ENCODE measurements around the gene LDLRAD4.

Gene LDLRAD4

GRCh38 chr18:13243363-13243762 lies 24.8 kb downstream of the LDLRAD4 start:
- no peaks in the 10 kb centered on the region for H3F3A ChIP-seq (ENCODE audit: insufficient read depth)
- no peak overlapping the region for H3K4me2 ChIP-seq (ENCODE audit: low read depth, low read length, poor library complexity, severe bottlenecking)
- H3K9me2 ChIP-seq (replicated peaks; ENCODE audit: insufficient read depth, low read length) = no peaks in the 10 kb centered on the region
- no peaks in the 10 kb centered on the region for H4K20me1 ChIP-seq (ENCODE audit: low read depth, low read length)
- no peaks in the 10 kb centered on the region for H3K27me3 ChIP-seq (ENCODE audit: low read length)
- H3K4me3 ChIP-seq (ENCODE audit: insufficient read depth, low read length, poor library complexity, severe bottlenecking) = no peak overlapping the region
- TF ChIP-seq EZH2phosphoT487 (conservative IDR thresholded peaks at IDR 0.05; ENCODE audit: low read length) = no peak
- TF ChIP-seq, protein P1, sequence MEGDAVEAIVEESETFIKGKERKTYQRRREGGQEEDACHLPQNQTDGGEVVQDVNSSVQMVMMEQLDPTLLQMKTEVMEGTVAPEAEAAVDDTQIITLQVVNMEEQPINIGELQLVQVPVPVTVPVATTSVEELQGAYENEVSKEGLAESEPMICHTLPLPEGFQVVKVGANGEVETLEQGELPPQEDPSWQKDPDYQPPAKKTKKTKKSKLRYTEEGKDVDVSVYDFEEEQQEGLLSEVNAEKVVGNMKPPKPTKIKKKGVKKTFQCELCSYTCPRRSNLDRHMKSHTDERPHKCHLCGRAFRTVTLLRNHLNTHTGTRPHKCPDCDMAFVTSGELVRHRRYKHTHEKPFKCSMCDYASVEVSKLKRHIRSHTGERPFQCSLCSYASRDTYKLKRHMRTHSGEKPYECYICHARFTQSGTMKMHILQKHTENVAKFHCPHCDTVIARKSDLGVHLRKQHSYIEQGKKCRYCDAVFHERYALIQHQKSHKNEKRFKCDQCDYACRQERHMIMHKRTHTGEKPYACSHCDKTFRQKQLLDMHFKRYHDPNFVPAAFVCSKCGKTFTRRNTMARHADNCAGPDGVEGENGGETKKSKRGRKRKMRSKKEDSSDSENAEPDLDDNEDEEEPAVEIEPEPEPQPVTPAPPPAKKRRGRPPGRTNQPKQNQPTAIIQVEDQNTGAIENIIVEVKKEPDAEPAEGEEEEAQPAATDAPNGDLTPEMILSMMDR (IDR thresholded peaks at IDR 0.05; ENCODE audit: insufficient read depth, low read length, poor library complexity, severe bottlenecking) = no peak
- no peaks in the 10 kb centered on the region for H3K9me3 ChIP-seq (ENCODE audit: insufficient read depth, low read length)
- no peaks in the 10 kb centered on the region for H3K79me2 ChIP-seq (ENCODE audit: insufficient read depth, low read length)
- no peak overlapping the region for H3K27ac ChIP-seq (ENCODE audit: low read depth, low read length)
- no peak overlapping the region for H2AFZ ChIP-seq (ENCODE audit: low read depth, low read length, severe bottlenecking)
- H3K9ac ChIP-seq (ENCODE audit: low read length) = no peak overlapping the region
- no peaks in the 10 kb centered on the region for H3K36me3 ChIP-seq (ENCODE audit: low read length)

DNA sequence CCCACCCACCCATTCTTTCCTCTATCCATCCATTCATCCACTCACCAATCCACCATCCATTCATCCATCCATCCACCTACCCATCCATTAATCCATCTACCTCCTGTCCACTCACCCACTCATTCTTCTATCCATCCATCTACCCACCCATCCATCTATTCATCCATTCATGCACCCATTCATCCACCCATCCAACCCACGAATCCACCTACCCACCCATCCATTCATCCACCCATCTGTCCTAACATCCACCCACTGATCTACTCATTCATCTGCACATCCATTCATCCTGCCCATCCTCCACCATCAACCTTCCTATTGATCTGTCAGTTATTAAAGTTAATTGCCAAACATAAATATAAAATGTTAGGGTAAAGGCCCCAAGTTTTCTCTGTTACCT lies 25.6 kb downstream of the LDLRAD4 start:
- no peaks in the 10 kb centered on the region for H3K36me3 ChIP-seq (ENCODE audit: low read length)
- no peak overlapping the region for H3K9ac ChIP-seq (ENCODE audit: low read length)
- H3K27me3 ChIP-seq (ENCODE audit: low read length) = no peaks in the 10 kb centered on the region
- no peak for TF ChIP-seq EZH2phosphoT487 (conservative IDR thresholded peaks at IDR 0.05; ENCODE audit: low read length)
- TF ChIP-seq, protein P1 (IDR thresholded peaks at IDR 0.05; ENCODE audit: insufficient read depth, low read length, poor library complexity, severe bottlenecking) = no peak
- H3F3A ChIP-seq (ENCODE audit: insufficient read depth) = no peaks in the 10 kb centered on the region
- no peaks in the 10 kb centered on the region for H3K79me2 ChIP-seq (ENCODE audit: insufficient read depth, low read length)
- H3K9me3 ChIP-seq (ENCODE audit: insufficient read depth, low read length) = no peaks in the 10 kb centered on the region
- no peaks in the 10 kb centered on the region for H3K9me2 ChIP-seq (replicated peaks; ENCODE audit: insufficient read depth, low read length)
- no peaks in the 10 kb centered on the region for H4K20me1 ChIP-seq (ENCODE audit: low read depth, low read length)
- H3K4me3 ChIP-seq (ENCODE audit: insufficient read depth, low read length, poor library complexity, severe bottlenecking) = no peak overlapping the region
- H3K27ac ChIP-seq (ENCODE audit: low read depth, low read length) = no peak overlapping the region
- H3K4me2 ChIP-seq (ENCODE audit: low read depth, low read length, poor library complexity, severe bottlenecking) = no peak overlapping the region
- no peak overlapping the region for H2AFZ ChIP-seq (ENCODE audit: low read depth, low read length, severe bottlenecking)

DNA sequence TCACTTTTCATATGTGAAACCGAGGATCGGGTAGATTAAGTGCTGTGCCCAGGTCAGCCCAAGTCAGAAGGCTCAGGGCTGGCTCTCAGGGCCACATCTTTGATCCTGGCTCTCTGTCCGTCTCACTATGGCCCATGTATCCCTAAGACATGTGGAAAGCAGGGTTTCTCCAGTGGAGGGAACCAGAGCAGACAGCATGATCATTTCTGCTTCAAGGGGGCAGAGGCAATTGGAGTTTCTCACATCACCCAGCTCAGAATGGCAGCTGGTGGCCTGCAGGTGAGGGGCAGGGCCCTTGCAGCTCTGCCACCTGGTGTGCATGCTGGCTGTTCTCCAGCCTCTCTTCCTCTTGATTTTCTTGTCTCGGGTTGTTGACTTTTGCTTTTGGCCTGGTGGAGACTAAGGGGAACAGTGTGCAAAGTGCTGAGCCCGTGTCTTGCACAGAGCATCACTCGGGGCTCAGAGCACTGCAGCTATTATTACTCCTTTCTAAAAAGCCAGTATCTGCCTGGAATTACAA lies 27.0 kb downstream of the LDLRAD4 start:
- no peak overlapping the region for H3K4me2 ChIP-seq (ENCODE audit: low read depth, low read length, poor library complexity, severe bottlenecking)
- H3K27me3 ChIP-seq (ENCODE audit: low read length) = no peaks in the 10 kb centered on the region
- H3K27ac ChIP-seq (ENCODE audit: low read depth, low read length) = no peak overlapping the region
- TF ChIP-seq, protein P1 (IDR thresholded peaks at IDR 0.05; ENCODE audit: insufficient read depth, low read length, poor library complexity, severe bottlenecking) = no peak
- no peak for TF ChIP-seq EZH2phosphoT487 (conservative IDR thresholded peaks at IDR 0.05; ENCODE audit: low read length)
- no peak overlapping the region for H3K4me3 ChIP-seq (ENCODE audit: insufficient read depth, low read length, poor library complexity, severe bottlenecking)
- H3K9ac ChIP-seq (ENCODE audit: low read length) = no peak overlapping the region
- no peaks in the 10 kb centered on the region for H3K9me2 ChIP-seq (replicated peaks; ENCODE audit: insufficient read depth, low read length)
- H2AFZ ChIP-seq (ENCODE audit: low read depth, low read length, severe bottlenecking) = no peak overlapping the region
- no peaks in the 10 kb centered on the region for H4K20me1 ChIP-seq (ENCODE audit: low read depth, low read length)
- no peaks in the 10 kb centered on the region for H3K9me3 ChIP-seq (ENCODE audit: insufficient read depth, low read length)
- no peaks in the 10 kb centered on the region for H3K79me2 ChIP-seq (ENCODE audit: insufficient read depth, low read length)
- H3K36me3 ChIP-seq (ENCODE audit: low read length) = no peaks in the 10 kb centered on the region
- no peaks in the 10 kb centered on the region for H3F3A ChIP-seq (ENCODE audit: insufficient read depth)

Data from SU-DHL-6 (cell line).